NOMO-1 treated with dmso at 0.1 percent for 144 hours (cell line): ENCODE data around the gene NCAPH2.
"Not testable (repeated sequence)": the region's sequence is repeated elsewhere in the genome, so short reads cannot be mapped to it uniquely, and the experiment has no call there.

Experiments used
- DNase-seq: peaks from one replicate; lab custom pipeline; 2025; ENCODE audit not compliant: unreplicated experiment; lab: John Stamatoyannopoulos, UW

The NCAPH2 gene

DNA sequence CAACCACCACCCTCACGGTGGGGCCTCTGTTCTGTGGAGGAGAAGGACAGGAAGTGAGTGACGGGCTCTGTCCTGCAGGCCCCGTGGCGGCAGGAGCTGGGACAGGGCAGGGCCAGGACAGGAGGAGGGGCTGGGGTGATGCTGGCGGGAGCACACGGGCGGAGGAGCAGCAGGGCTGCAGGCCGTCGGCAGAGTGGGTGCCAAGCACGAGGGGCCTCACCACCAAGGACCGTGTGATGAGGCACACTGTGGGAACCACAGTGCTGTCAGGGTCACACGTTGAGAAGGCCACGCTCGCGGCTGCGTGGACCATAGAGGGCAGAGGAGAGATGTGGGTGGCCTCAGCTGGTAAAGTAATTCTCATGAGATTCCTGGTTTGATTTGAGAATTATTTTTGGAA, 8.9 kb downstream of the NCAPH2 start:
- no peak for DNase-seq

- DNase-seq = no peak
Observed at GRCh38 chr22:50517495-50518260, 9.7 kb downstream of the NCAPH2 start.

GRCh38 chr22:50518606-50519005, 10.6 kb downstream of the NCAPH2 start:
- no peak for DNase-seq

DNA sequence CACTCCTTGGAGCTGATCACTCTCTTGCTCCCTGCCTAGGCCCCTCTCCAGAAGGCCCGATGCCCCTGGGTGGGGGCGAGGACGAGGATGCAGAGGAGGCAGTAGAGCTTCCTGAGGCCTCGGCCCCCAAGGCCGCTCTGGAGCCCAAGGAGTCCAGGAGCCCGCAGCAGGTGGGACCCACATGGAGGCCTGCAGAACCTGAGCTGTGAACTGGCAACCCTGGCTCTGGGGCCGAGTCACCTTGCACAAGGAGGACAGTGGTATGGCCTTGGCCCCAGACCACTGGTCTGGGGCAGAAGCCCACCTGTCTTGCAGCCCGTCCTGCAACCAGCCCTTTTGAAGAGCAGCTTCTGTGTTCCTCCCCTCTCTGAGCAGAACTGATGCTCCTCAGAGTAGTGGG, 11.1 kb downstream of the NCAPH2 start:
- DNase-seq = no peak

GRCh38 chr22:50520184-50520583, 12.2 kb downstream of the NCAPH2 start:
- DNase-seq = not testable (repeated sequence)

DNA sequence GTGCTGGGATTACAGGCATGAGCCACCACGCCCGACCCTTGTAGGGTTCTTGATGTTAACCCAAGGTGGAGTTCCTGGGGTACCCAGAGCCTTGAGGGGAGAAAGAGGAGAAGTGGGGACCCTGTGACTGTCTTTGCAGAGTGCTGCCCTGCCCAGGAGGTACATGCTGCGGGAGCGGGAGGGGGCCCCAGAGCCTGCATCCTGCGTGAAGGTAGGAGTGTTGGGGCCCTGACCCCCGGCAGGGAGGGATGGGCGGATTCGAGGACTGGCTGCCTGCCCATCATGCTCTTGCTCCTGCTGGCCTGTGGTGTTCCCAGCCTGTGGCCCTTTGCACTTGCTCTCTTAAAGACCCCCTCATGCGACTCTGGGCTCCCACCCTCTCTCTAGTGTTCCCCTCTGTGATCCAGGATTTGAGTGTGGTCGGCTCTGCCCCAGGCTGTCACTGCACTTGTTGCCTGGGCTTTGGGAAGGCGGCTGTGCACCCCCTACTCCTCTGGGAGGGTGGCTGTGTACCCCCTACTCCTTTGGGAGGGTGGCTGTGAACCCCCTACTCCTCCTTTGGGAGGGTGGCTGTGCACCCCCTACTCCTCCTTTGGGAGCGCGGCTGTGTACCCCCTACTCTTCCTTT, 12.9 kb downstream of the NCAPH2 start:
- DNase-seq = no peak

GRCh38 chr22:50521710-50522109, 13.7 kb downstream of the NCAPH2 start:
- DNase-seq = no peak

DNA sequence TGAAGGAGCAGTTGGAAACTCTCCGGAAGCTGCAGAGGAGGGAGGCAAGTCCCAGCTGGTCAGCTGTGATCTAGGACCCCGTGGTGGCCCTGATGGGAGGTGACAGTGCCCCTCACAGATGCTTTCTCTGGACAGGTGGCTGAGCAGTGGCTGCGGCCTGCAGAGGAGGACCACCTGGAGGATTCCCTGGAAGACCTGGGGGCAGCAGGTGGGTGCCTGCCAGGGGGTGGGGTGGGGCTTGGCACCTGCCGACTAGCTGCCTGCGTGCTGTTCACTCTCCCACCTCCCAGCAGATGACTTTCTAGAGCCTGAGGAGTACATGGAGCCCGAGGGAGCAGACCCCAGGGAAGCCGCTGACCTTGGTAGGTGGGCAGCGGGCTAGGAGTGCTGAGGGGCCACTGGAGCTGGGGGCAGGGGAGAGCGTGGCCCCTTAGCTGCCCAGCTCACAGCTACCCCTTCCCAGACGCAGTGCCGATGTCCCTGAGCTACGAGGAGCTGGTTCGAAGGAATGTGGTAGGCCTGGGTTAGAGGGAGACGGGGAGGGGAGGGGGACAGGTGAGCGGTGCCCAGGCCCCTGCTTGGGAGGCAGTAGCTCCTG, 14.3 kb downstream of the NCAPH2 start:
- DNase-seq = no peak

DNA sequence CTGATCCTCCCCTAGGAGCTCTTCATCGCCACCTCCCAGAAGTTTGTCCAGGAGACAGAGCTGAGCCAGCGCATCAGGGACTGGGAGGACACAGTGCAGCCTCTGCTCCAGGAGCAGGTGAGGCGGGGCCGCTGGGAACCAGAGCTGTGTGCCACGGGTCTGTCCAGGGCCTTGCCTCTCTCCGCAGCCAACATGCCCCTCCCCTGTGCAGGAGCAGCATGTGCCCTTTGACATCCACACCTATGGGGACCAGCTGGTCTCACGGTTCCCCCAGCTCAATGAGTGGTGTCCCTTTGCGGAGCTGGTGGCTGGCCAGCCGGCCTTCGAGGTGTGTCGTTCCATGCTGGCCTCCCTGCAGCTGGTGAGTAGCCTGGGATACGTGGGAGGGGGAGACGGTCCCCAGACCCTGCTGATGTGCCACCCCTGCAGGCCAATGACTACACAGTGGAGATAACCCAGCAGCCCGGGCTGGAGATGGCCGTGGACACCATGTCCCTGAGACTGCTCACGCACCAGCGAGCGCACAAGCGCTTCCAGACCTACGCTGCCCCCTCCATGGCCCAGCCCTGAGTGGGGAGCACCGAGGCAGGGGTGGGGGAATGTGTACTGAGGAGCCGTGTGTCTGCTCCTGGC, 14.9 kb downstream of the NCAPH2 start:
- DNase-seq = no peak

GRCh38 chr22:50523458-50523805, 15.4 kb downstream of the NCAPH2 start:
- DNase-seq = no peak

DNA sequence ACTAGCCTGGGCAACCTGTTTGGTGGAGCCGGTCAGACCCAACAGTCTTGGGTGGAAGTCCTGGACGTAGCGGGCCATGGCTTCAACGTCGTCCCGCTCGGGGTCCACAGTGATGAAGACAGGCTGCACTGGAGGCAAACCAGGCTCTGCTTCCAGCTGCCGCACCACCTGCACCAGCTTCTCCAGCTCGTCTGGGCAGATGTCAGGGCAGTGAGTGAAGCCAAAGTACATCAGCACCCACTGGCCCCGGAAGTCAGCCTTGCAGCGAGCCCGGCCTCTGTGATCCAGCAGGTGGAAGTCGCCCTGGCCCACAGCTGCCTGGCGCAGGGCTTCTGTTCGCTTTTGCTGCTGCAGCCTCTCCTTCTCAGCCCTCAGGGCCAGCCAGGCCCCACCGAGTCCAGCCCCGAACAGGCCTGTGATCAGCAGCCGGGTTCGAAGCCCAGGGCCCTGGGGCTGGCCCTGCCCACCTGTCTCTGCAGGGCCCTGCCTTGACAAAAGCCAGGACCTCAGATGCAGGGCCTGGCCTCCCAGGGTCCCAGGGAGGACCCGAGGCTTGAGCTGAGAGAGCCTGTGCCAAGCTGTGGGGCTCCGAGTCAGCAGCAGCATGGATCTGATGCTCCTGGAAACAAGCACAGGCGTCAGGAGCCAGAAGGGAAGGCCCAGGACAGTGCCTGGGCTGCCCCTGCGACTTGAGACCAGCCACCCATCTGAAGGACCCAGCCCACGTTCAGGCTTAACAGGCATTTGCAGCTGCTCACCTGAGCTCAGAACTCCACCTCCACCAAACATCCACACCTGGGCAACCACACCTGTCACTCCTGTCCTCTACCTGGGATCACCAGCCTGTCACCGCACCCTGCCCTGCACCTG, 16.0 kb downstream of the NCAPH2 start:
- no peak for DNase-seq

- DNase-seq = no peak
Observed at GRCh38 chr22:50524676-50525103, 16.7 kb downstream of the NCAPH2 start.

- peak; percentile 94 for DNase-seq
Observed at GRCh38 chr22:50525104-50525857, 17.3 kb downstream of the NCAPH2 start, which contains the start of gene SCO2. TSS of gene SCO2 (minus strand) at chr22:50525598. CDS start at chr22:50524411, 1,187 bp downstream.

GRCh38 chr22:50525858-50526107, 17.8 kb downstream of the NCAPH2 start:
- no peak for DNase-seq

- DNase-seq = peak; percentile 57
Observed at GRCh38 chr22:50526108-50526833, 18.2 kb downstream of the NCAPH2 start.

- DNase-seq = peak; percentile 90
Observed at GRCh38 chr22:50526834-50527801, 19.1 kb downstream of the NCAPH2 start.

- DNase-seq = no peak
Observed at GRCh38 chr22:50527921-50528681, 20.1 kb downstream of the NCAPH2 start.
